AG09309 (cell line): ENCODE data around the gene ACBD6.

Experiments
- DNase-seq: peaks from one replicate; pipeline ENCODE4 v3.0.0-alpha.2; 2010; ENCODE audit warnings: low read depth
- H3K4me3 ChIP-seq: 2 replicates; pipeline ENCODE4 v1.5.1; 2011; ENCODE audit warnings: mild to moderate bottlenecking, low read depth, low read length, moderate library complexity; ENCODE audit not compliant: control insufficient read depth
- CTCF ChIP-seq: IDR thresholded peaks from 2 replicates; pipeline ENCODE4 v1.5.1; 2011; ENCODE audit warnings: mild to moderate bottlenecking, low read depth, low read length, inconsistent platforms; ENCODE audit not compliant: insufficient read depth, control insufficient read depth; ENCODE audit errors: missing control alignments

ACBD6 gene

DNA sequence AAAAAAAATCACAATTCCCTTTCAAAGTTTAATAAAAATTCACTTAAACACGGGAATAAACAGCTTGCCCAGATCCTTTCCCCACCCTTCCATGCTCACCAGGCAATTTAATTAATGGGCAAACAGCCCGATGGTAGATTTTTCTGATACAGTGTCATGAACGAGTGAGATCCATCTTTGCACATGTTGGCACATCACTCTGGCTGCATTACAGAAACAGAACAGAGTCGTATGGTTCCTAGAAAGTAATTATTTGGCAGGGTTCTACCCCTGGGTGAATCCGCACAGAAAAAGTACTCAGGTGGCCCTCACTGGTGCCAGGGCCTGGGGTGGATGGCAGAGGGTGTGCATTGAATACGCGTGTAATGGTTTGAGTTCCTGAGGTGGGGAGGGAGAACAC lies 31.8 kb upstream of the ACBD6 start:
- DNase-seq = no peak
- no peak overlapping the region for H3K4me3 ChIP-seq
- no peak for TF ChIP-seq CTCF

GRCh38 chr1:180533266-180533987 lies 31.1 kb upstream of the ACBD6 start:
- no peak overlapping the region for H3K4me3 ChIP-seq
- peak; percentile 3 for DNase-seq

DNA sequence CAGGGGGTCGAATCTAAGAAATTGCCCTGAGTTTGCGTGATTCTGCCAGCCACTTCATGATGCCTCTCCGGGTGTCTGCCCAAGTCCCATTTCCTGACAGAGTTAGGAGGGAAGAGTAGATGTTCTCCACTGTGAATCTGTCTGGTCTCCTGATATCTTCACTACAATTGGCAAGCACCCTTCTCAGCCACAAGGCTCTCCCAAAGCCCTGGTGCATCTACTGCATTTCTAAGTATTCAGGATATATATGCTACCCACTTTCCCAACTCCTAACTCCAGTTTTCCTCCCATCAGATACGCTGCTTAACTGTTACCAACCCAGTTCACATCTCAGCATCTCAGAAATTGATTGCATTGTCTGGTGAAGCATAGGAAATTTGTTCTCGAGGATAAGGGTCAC lies 30.5 kb upstream of the ACBD6 start:
- DNase-seq = no peak
- no peak for TF ChIP-seq CTCF
- H3K4me3 ChIP-seq = no peak overlapping the region

More at GRCh38 chr1:180533266-180533987, 31.1 kb upstream of the ACBD6 start:
- TF ChIP-seq CTCF = peak; percentile 91

- peak; percentile 81 for DNase-seq
- no peak for TF ChIP-seq CTCF
- no peak overlapping the region for H3K4me3 ChIP-seq
Observed at GRCh38 chr1:180530501-180530900, 28.1 kb upstream of the ACBD6 start.

DNA sequence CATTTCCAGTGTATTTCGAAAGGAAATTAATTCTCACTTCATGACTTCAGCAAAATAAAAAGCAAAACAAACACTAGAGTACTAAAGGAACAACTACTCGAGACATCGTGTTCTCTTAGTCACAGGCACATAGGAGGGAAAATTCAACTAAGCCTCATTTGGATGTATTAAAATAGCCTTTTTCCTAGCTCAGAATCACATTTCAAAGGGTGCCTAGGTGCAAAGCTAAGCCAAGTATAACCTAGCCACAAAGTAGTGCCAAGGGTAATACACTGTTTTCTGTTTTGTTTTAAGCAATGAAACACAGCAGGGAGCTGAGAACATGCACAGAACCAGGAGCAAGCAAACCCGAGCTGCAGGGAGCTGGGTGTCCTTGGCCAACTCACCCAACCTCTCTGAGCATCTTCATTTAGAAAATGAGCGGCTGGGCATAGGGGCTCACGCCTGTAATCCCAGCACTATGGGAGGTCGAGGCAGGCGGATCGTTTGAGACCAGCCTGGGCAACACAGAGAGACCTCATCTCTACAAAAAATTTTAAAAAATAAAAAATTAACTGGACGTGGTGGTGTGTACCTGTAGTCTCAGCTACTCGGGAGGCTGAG lies 26.6 kb upstream of the ACBD6 start:
- no peak for TF ChIP-seq CTCF
- DNase-seq = no peak
- H3K4me3 ChIP-seq = no peak overlapping the region

DNA sequence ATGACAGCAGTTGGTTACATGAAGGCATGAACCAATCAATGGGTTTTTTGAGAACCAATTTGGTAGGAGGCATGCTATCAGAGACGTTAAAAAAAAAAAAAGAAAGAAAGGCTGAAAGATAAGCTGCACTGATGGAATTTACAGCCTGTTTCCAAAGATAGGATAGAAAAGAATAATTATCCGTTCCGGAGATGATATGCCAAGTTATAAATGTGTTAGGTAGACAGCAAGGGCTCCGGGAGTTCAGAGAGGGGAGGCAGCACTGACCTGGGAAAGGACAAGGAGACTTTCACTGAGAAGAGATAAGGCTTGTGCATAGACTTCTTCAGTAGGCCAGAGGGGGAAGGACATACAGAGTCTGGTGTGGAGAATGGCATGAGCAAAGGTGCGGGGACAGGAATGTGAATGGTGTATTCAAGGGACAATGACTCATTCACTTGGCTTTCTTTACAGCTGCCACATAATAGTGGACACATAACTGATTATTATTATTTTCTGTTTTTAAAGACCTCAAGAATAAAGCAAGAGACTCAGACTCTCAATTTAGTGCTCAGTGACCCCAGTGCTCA lies 24.8 kb upstream of the ACBD6 start:
- H3K4me3 ChIP-seq = no peak overlapping the region
- DNase-seq = no peak
- no peak for TF ChIP-seq CTCF
